HEK293 (cell line): ENCODE data around the gene F2RL3.
A peak's percentile ranks its signal among the peaks of the same experiment; 100 is the strongest.

ENCODE experiments used
- CTCF ChIA-PET: fragments of 350-600 bp; formaldehyde crosslinking; extraction: SDS; loops from one replicate; lab custom pipeline; 2021; ENCODE audit warnings: antibody characterized with exemption; lab: Yijun Ruan, JAX
- POLR2A ChIA-PET: fragments of 300-600 bp; formaldehyde crosslinking; extraction: SDS; loops from one replicate; lab custom pipeline; 2020; ENCODE audit warnings: antibody characterized with exemption, inconsistent platforms; lab: Yijun Ruan, JAX
- H3K27ac ChIP-seq: fragments of 200-500 bp; sonication (Bioruptor generic); 2 replicates; pipeline ENCODE4 v1.5.1; 2014; ENCODE audit warnings: low read depth, low read length, control low read depth, inconsistent platforms; ENCODE audit errors: extremely low read depth
- H3K36me3 ChIP-seq, 2 experiments: fragments of 200-500 bp in 1 of 2; sonication (Bioruptor generic) in 1 of 2; 1 replicate in 1 of 2; 2 replicates in 1 of 2; pipeline ENCODE4 v1.5.1; 2014 to 2017; ENCODE audit warnings: inconsistent platforms in 2 of 2, low read length in 2 of 2; ENCODE audit not compliant: control insufficient read depth in 2 of 2, insufficient read depth in 1 of 2
- H3K4me1 ChIP-seq: fragments of 200-500 bp; sonication (Bioruptor generic); 2 replicates; pipeline ENCODE4 v1.5.1; 2014; ENCODE audit warnings: mild to moderate bottlenecking, low read length, inconsistent platforms; ENCODE audit not compliant: control insufficient read depth, insufficient read depth
- H3K4me3 ChIP-seq: 2 replicates; pipeline ENCODE4 v1.5.1; 2011; ENCODE audit warnings: low read depth, mild to moderate bottlenecking, control low read depth, low read length, moderate library complexity
- H3K9me3 ChIP-seq: fragments of 200-500 bp; sonication (Bioruptor generic); 2 replicates; pipeline ENCODE4 v1.5.1; 2014; ENCODE audit warnings: low read depth, low read length, inconsistent platforms; ENCODE audit not compliant: control insufficient read depth, insufficient read depth
- BCL6B ChIP-seq: fragments of 450-650 bp; formaldehyde crosslinking; IDR thresholded peaks from 2 replicates; pipeline ENCODE4 v1.5.1; 2017; ENCODE audit warnings: missing biosample characterization, missing genetic modification characterization
- CTCF ChIP-seq: fragments of 450-650 bp; formaldehyde crosslinking; IDR thresholded peaks from 2 replicates; pipeline ENCODE4 v1.5.1; 2016; ENCODE audit warnings: missing biosample characterization, missing genetic modification characterization
- OVOL3 ChIP-seq: fragments of 450-650 bp; formaldehyde crosslinking; IDR thresholded peaks from 2 replicates; pipeline ENCODE4 v1.5.1; 2016; ENCODE audit warnings: missing biosample characterization, missing genetic modification characterization
- PATZ1 ChIP-seq: fragments of 450-650 bp; formaldehyde crosslinking; IDR thresholded peaks from 2 replicates; pipeline ENCODE4 v1.5.1; 2016; ENCODE audit warnings: missing biosample characterization, missing genetic modification characterization
- REST ChIP-seq: fragments of 450-650 bp; formaldehyde crosslinking; IDR thresholded peaks from 2 replicates; pipeline ENCODE4 v1.5.1; 2016; ENCODE audit warnings: missing biosample characterization, missing genetic modification characterization
- SP7 ChIP-seq: fragments of 450-650 bp; formaldehyde crosslinking; IDR thresholded peaks from 2 replicates; pipeline ENCODE4 v1.5.1; 2016; ENCODE audit warnings: missing biosample characterization, missing genetic modification characterization
- ZBTB10 ChIP-seq: fragments of 450-650 bp; formaldehyde crosslinking; IDR thresholded peaks from 2 replicates; pipeline ENCODE4 v1.5.1; 2016; ENCODE audit warnings: missing biosample characterization, missing genetic modification characterization
- ZNF121 ChIP-seq: fragments of 450-650 bp; formaldehyde crosslinking; IDR thresholded peaks from 2 replicates; pipeline ENCODE4 v1.5.1; 2016; ENCODE audit warnings: missing biosample characterization, missing genetic modification characterization
- ZNF266 ChIP-seq: fragments of 450-650 bp; formaldehyde crosslinking; IDR thresholded peaks from 2 replicates; pipeline ENCODE4 v1.5.1; 2016; ENCODE audit warnings: missing biosample characterization, missing genetic modification characterization, low read depth
- ZNF350 ChIP-seq: fragments of 450-650 bp; formaldehyde crosslinking; IDR thresholded peaks from 2 replicates; pipeline ENCODE4 v1.5.0; 2017; ENCODE audit warnings: missing biosample characterization, mild to moderate bottlenecking, missing genetic modification characterization
- ZNF37A ChIP-seq: fragments of 450-650 bp; IDR thresholded peaks from 2 replicates; pipeline ENCODE4 v1.5.1; 2018; ENCODE audit warnings: missing biosample characterization, missing genetic modification characterization
- ZNF544 ChIP-seq: fragments of 450-650 bp; formaldehyde crosslinking; IDR thresholded peaks from 2 replicates; pipeline ENCODE4 v1.5.0; 2017; ENCODE audit warnings: missing biosample characterization, missing genetic modification characterization
- ZNF560 ChIP-seq: fragments of 450-650 bp; formaldehyde crosslinking; IDR thresholded peaks from 2 replicates; pipeline ENCODE4 v1.5.1; 2017; ENCODE audit warnings: missing biosample characterization, missing genetic modification characterization, borderline replicate concordance
- ZSCAN23 ChIP-seq: fragments of 450-650 bp; formaldehyde crosslinking; IDR thresholded peaks from 2 replicates; pipeline ENCODE4 v1.5.1; 2016; ENCODE audit warnings: missing biosample characterization, missing genetic modification characterization
- ZSCAN4 ChIP-seq: fragments of 450-650 bp; formaldehyde crosslinking; IDR thresholded peaks from 2 replicates; pipeline ENCODE4 v1.5.1; 2017; ENCODE audit warnings: missing biosample characterization, missing genetic modification characterization

F2RL3 gene

GRCh38 chr19:16872728-16873127, 16.1 kb upstream of the F2RL3 start (continued):
- TF ChIP-seq ZBTB10 (tag by site-specific recombination) (no peak), ZNF560 (tag by site-specific recombination) (no peak), ZSCAN23 (tag by site-specific recombination) (no peak), ZNF544 (tag by site-specific recombination) (no peak), ZNF121 (no peak), ZSCAN4 (tag by site-specific recombination) (no peak), CTCF (tag by site-specific recombination) (no peak), OVOL3 (tag by site-specific recombination) (no peak), ZNF37A (no peak), PATZ1 (no peak), BCL6B (tag by site-specific recombination) (no peak)

GRCh38 chr19:16873594-16873993, 15.2 kb upstream of the F2RL3 start:
- Histone ChIP-seq H3K36me3 (peaks cover 5 to 79% of the 10 kb centered on the region in 2 experiments; a peak in 2 of 3 replicates), H3K9me3 (no peaks in the 10 kb centered on the region), H3K4me3 (no peak overlapping the region), H3K27ac (0 out of 2 replicates have a peak overlapping the region, but pooled peaks have one; percentile 16), H3K4me1 (no peaks in the 10 kb centered on the region)
- no peak for TF ChIP-seq ZNF350
- no peak for TF ChIP-seq SP7 (tag by site-specific recombination)
- TF ChIP-seq ZNF266 (tag by site-specific recombination) = no peak
- no peak for TF ChIP-seq REST (tag by site-specific recombination)
- ChIA-PET CTCF (interaction anchor here (0.7 kb wide), 1 partner anchor 147 kb away, joined by 3 read pairs; no protein-coding TSS in a partner anchor), POLR2A (no interaction called here)
